ENCODE data around the gene UBASH3B.

GRCh38 chr11:122763108-122763507 lies 107.6 kb downstream of the UBASH3B start:
- TF ChIP-seq, protein P1, sequence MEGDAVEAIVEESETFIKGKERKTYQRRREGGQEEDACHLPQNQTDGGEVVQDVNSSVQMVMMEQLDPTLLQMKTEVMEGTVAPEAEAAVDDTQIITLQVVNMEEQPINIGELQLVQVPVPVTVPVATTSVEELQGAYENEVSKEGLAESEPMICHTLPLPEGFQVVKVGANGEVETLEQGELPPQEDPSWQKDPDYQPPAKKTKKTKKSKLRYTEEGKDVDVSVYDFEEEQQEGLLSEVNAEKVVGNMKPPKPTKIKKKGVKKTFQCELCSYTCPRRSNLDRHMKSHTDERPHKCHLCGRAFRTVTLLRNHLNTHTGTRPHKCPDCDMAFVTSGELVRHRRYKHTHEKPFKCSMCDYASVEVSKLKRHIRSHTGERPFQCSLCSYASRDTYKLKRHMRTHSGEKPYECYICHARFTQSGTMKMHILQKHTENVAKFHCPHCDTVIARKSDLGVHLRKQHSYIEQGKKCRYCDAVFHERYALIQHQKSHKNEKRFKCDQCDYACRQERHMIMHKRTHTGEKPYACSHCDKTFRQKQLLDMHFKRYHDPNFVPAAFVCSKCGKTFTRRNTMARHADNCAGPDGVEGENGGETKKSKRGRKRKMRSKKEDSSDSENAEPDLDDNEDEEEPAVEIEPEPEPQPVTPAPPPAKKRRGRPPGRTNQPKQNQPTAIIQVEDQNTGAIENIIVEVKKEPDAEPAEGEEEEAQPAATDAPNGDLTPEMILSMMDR (IDR thresholded peaks at IDR 0.05) = no peak
- no peak for TF ChIP-seq ZFX (IDR thresholded peaks at IDR 0.05; ENCODE audit: borderline replicate concordance)
